Measurements from ENCODE around the gene CAPZB. TPM values are rescaled to one million over a fixed set of nuclear protein-coding genes. Genes with fewer than 3 reads are reported as not detected.

Gene CAPZB
- total RNA-seq, 2 donors from 2014 or later: 336 to 373 TPM

GRCh38 chr1:19372136-19372514, 113.2 kb downstream of the CAPZB start:
- Mint-ChIP-seq H3K36me3 (ENCODE audit: insufficient read depth in 2 of 2) (peaks cover 5 to 10% of the 10 kb centered on the region in 2 donors), H3K27ac (no peak overlapping the region), H3K4me3 (no peak overlapping the region), H3K27me3 (ENCODE audit: low read depth) (no peaks in the 10 kb centered on the region), H3K4me1 (ENCODE audit: low read depth) (peaks cover 21% of the 10 kb centered on the region), H3K9me3 (no peaks in the 10 kb centered on the region)
- DNase-seq: no peak
- ATAC-seq (replicated peaks in 1 of 2): no peak

- H3K27ac Mint-ChIP-seq: no peak overlapping the region
- H3K4me1 Mint-ChIP-seq (ENCODE audit: low read depth): peaks cover 21% of the 10 kb centered on the region
- H3K4me3 Mint-ChIP-seq: no peak overlapping the region
- peaks cover 2 to 4% of the 10 kb centered on the region in 2 donors for H3K36me3 Mint-ChIP-seq (ENCODE audit: insufficient read depth in 2 of 2)
- no peaks in the 10 kb centered on the region for H3K9me3 Mint-ChIP-seq
- no peaks in the 10 kb centered on the region for H3K27me3 Mint-ChIP-seq (ENCODE audit: low read depth)
- DNase-seq (no peak), ATAC-seq (replicated peaks in 1 of 2) (no peak)
Observed at GRCh38 chr1:19371226-19372135, 113.9 kb downstream of the CAPZB start.

- H3K9me3 Mint-ChIP-seq: no peaks in the 10 kb centered on the region
- DNase-seq: no peak
- no peak overlapping the region for H3K27ac Mint-ChIP-seq
- H3K4me1 Mint-ChIP-seq (ENCODE audit: low read depth): peaks cover 24% of the 10 kb centered on the region
- peaks cover 0 to 2% of the 10 kb centered on the region in 2 donors for H3K36me3 Mint-ChIP-seq (ENCODE audit: insufficient read depth in 2 of 2)
- H3K4me3 Mint-ChIP-seq: no peak overlapping the region
- no peak for ATAC-seq (replicated peaks in 1 of 2)
- H3K27me3 Mint-ChIP-seq (ENCODE audit: low read depth): no peaks in the 10 kb centered on the region
Observed at GRCh38 chr1:19370453-19371170, 114.7 kb downstream of the CAPZB start.

- ATAC-seq (replicated peaks in 1 of 2): no peak
- peak overlapping the region; percentile 89 for H3K27ac Mint-ChIP-seq
- DNase-seq: no peak
- H3K36me3 Mint-ChIP-seq (ENCODE audit: insufficient read depth in 2 of 2): no peaks in the 10 kb centered on the region
- H3K4me3 Mint-ChIP-seq: no peak overlapping the region
- H3K4me1 Mint-ChIP-seq (ENCODE audit: low read depth): peaks cover 22% of the 10 kb centered on the region
- H3K9me3 Mint-ChIP-seq: no peaks in the 10 kb centered on the region
- no peaks in the 10 kb centered on the region for H3K27me3 Mint-ChIP-seq (ENCODE audit: low read depth)
Observed at GRCh38 chr1:19369396-19370090, 115.8 kb downstream of the CAPZB start.

- Mint-ChIP-seq H3K27me3 (ENCODE audit: low read depth) (no peaks in the 10 kb centered on the region), H3K9me3 (no peaks in the 10 kb centered on the region), H3K4me3 (no peak overlapping the region), H3K27ac (no peak overlapping the region), H3K36me3 (ENCODE audit: insufficient read depth in 2 of 2) (no peaks in the 10 kb centered on the region), H3K4me1 (ENCODE audit: low read depth) (peaks cover 20% of the 10 kb centered on the region)
- no peak for DNase-seq
- ATAC-seq (replicated peaks in 1 of 2): no peak
Observed at GRCh38 chr1:19368964-19369363, 116.4 kb downstream of the CAPZB start.

- no peaks in the 10 kb centered on the region for H3K9me3 Mint-ChIP-seq
- peak overlapping the region; percentile 50 for H3K27ac Mint-ChIP-seq
- ATAC-seq (replicated peaks in 1 of 2) (no peak), DNase-seq (no peak)
- peaks cover 20% of the 10 kb centered on the region for H3K4me1 Mint-ChIP-seq (ENCODE audit: low read depth)
- H3K4me3 Mint-ChIP-seq: no peak overlapping the region
- no peaks in the 10 kb centered on the region for H3K36me3 Mint-ChIP-seq (ENCODE audit: insufficient read depth in 2 of 2)
- H3K27me3 Mint-ChIP-seq (ENCODE audit: low read depth): no peaks in the 10 kb centered on the region
Observed at GRCh38 chr1:19368050-19368449, 117.3 kb downstream of the CAPZB start.

GRCh38 chr1:19367584-19368041, 117.7 kb downstream of the CAPZB start:
- no peaks in the 10 kb centered on the region for H3K36me3 Mint-ChIP-seq (ENCODE audit: insufficient read depth in 2 of 2)
- no peak for ATAC-seq (replicated peaks in 1 of 2)
- H3K4me3 Mint-ChIP-seq: no peak overlapping the region
- no peak for DNase-seq
- peaks cover 20% of the 10 kb centered on the region for H3K4me1 Mint-ChIP-seq (ENCODE audit: low read depth)
- H3K9me3 Mint-ChIP-seq: no peaks in the 10 kb centered on the region
- H3K27ac Mint-ChIP-seq: no peak overlapping the region
- H3K27me3 Mint-ChIP-seq (ENCODE audit: low read depth): no peaks in the 10 kb centered on the region

GRCh38 chr1:19366599-19367536, 118.5 kb downstream of the CAPZB start:
- H3K9me3 Mint-ChIP-seq: no peaks in the 10 kb centered on the region
- DNase-seq (no peak), ATAC-seq (replicated peaks in 1 of 2) (no peak)
- H3K27me3 Mint-ChIP-seq (ENCODE audit: low read depth): no peaks in the 10 kb centered on the region
- no peak overlapping the region for H3K4me3 Mint-ChIP-seq
- H3K4me1 Mint-ChIP-seq (ENCODE audit: low read depth): peaks cover 20% of the 10 kb centered on the region
- no peaks in the 10 kb centered on the region for H3K36me3 Mint-ChIP-seq (ENCODE audit: insufficient read depth in 2 of 2)
- H3K27ac Mint-ChIP-seq: peak overlapping the region; percentile 69

GRCh38 chr1:19365721-19366120, 119.6 kb downstream of the CAPZB start:
- H3K27me3 Mint-ChIP-seq (ENCODE audit: low read depth): no peaks in the 10 kb centered on the region
- no peak overlapping the region for H3K4me3 Mint-ChIP-seq
- peaks cover 31% of the 10 kb centered on the region for H3K4me1 Mint-ChIP-seq (ENCODE audit: low read depth)
- DNase-seq: no peak
- H3K36me3 Mint-ChIP-seq (ENCODE audit: insufficient read depth in 2 of 2): no peaks in the 10 kb centered on the region
- H3K9me3 Mint-ChIP-seq: no peaks in the 10 kb centered on the region
- ATAC-seq (replicated peaks in 1 of 2): no peak
- no peak overlapping the region for H3K27ac Mint-ChIP-seq

GRCh38 chr1:19363536-19364152, 121.7 kb downstream of the CAPZB start:
- H3K4me1 Mint-ChIP-seq (ENCODE audit: low read depth): peaks cover 39% of the 10 kb centered on the region
- H3K27ac Mint-ChIP-seq: no peak overlapping the region

GRCh38 chr1:19361611-19362147, 123.7 kb downstream of the CAPZB start:
- DNase-seq: no peak
- Mint-ChIP-seq H3K9me3 (no peaks in the 10 kb centered on the region), H3K4me1 (ENCODE audit: low read depth) (peaks cover 33% of the 10 kb centered on the region), H3K27ac (no peak overlapping the region), H3K36me3 (ENCODE audit: insufficient read depth in 2 of 2) (no peaks in the 10 kb centered on the region), H3K4me3 (no peak overlapping the region), H3K27me3 (ENCODE audit: low read depth) (no peaks in the 10 kb centered on the region)
- ATAC-seq (replicated peaks in 1 of 2): no peak

More at GRCh38 chr1:19363536-19364152, 121.7 kb downstream of the CAPZB start:
- H3K36me3 Mint-ChIP-seq (ENCODE audit: insufficient read depth in 2 of 2): no peaks in the 10 kb centered on the region
- H3K27me3 Mint-ChIP-seq (ENCODE audit: low read depth): no peaks in the 10 kb centered on the region
- H3K4me3 Mint-ChIP-seq: no peak overlapping the region
- no peak for DNase-seq
- no peaks in the 10 kb centered on the region for H3K9me3 Mint-ChIP-seq
- ATAC-seq (replicated peaks in 1 of 2): no peak
